ENCODE measurements around the gene CTNNBIP1. TPM values are rescaled to one million over a fixed set of nuclear protein-coding genes. Genes with fewer than 3 reads are reported as not detected.
A peak's percentile ranks its signal among the peaks of the same experiment; 100 is the strongest.

The CTNNBIP1 gene
- total and polyA plus RNA-seq, 9 of the 15 experiments (the other 6 are each of a cell fraction or from before 2014, with no cell fraction given), result 0.65 to 29.2 (median 14.7) TPM

DNA sequence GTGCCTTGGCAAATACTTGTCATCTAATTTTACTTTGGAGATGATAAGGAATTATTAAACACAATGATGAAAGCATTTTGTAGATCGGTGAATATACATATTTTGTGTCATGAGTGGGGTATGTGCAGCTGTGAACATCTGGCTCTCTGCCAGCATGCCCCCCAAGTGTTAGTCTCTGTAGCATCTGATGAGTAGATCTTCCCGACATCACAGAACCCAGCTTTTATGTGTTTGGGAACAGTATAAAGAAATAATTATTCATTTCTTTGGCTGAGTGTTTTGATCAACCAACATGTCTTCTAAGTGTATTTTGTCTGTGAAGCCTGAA is 4.5 kb upstream of the CTNNBIP1 start:
- H3K4me1 ChIP-seq (replicated peaks in 1 of 2; ENCODE audit: control insufficient read depth in 2 of 2, insufficient read depth in 2 of 2, low read length in 2 of 2), result peaks cover 15 to 22% of the 10 kb centered on the region in 2 experiments
- intact Hi-C loops (cut with micrococcal nuclease) (loop anchor here (1.0 kb wide), 1 partner anchor 39 kb away; no protein-coding TSS in a partner anchor), in situ Hi-C loops (cut with MboI) (no loop called here)
- H3K4me2 ChIP-seq (ENCODE audit: insufficient read depth, low read length), result no peak overlapping the region
- H3K79me2 ChIP-seq (ENCODE audit: control insufficient read depth, insufficient read depth, low read length), result peaks cover 2% of the 10 kb centered on the region
- H3K9me3 ChIP-seq (replicated peaks; ENCODE audit: control insufficient read depth, insufficient read depth, low read depth, low read length), result no peaks in the 10 kb centered on the region
- H3K9me1 ChIP-seq (ENCODE audit: control insufficient read depth, insufficient read depth, low read length), result no peaks in the 10 kb centered on the region
- ChIA-PET POLR2A (interaction anchor here (0.8 to 1.7 kb wide), 5 partner anchors 10 to 42 kb away, joined by 3 to 5 read pairs (median 4); no protein-coding TSS in a partner anchor), CTCF (ENCODE audit: low intra/inter-chr PET ratio) (interaction anchor here (0.6 to 1.6 kb wide), 3 partner anchors 40 to 288 kb away, joined by 3 to 7 read pairs (median 6); no protein-coding TSS in a partner anchor)
- 46% methylated on average over 2 of the region's 2 CpGs for WGBS (ENCODE audit: insufficient coverage, low coverage, missing lambda C conversion rate)
- TF ChIP-seq NFIC (IDR thresholded peaks at IDR 0.05), result peak; percentile 91
- no peak for TF ChIP-seq FOSL1 (tag; conservative IDR thresholded peaks at IDR 0.05)
- TF ChIP-seq BACH1 (tag; IDR thresholded peaks at IDR 0.05), result no peak
- TF ChIP-seq NFIX (CRISPR knock-in tag; IDR thresholded peaks at IDR 0.05; ENCODE audit: low read depth), result peak; percentile 35; the same call in 1 of the 2 replicates
- TF ChIP-seq PURB (CRISPR knock-in tag; IDR thresholded peaks at IDR 0.05; ENCODE audit: low read depth), result no peak
- TF ChIP-seq, protein P1, sequence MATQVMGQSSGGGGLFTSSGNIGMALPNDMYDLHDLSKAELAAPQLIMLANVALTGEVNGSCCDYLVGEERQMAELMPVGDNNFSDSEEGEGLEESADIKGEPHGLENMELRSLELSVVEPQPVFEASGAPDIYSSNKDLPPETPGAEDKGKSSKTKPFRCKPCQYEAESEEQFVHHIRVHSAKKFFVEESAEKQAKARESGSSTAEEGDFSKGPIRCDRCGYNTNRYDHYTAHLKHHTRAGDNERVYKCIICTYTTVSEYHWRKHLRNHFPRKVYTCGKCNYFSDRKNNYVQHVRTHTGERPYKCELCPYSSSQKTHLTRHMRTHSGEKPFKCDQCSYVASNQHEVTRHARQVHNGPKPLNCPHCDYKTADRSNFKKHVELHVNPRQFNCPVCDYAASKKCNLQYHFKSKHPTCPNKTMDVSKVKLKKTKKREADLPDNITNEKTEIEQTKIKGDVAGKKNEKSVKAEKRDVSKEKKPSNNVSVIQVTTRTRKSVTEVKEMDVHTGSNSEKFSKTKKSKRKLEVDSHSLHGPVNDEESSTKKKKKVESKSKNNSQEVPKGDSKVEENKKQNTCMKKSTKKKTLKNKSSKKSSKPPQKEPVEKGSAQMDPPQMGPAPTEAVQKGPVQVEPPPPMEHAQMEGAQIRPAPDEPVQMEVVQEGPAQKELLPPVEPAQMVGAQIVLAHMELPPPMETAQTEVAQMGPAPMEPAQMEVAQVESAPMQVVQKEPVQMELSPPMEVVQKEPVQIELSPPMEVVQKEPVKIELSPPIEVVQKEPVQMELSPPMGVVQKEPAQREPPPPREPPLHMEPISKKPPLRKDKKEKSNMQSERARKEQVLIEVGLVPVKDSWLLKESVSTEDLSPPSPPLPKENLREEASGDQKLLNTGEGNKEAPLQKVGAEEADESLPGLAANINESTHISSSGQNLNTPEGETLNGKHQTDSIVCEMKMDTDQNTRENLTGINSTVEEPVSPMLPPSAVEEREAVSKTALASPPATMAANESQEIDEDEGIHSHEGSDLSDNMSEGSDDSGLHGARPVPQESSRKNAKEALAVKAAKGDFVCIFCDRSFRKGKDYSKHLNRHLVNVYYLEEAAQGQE (IDR thresholded peaks at IDR 0.05; ENCODE audit: borderline replicate concordance), result 0 out of 2 replicates have a peak, but pooled peaks have one; percentile 58
- TF ChIP-seq, protein P1 (CRISPR knock-in tag; IDR thresholded peaks at IDR 0.05; ENCODE audit: low read depth), result no peak
- TF ChIP-seq, protein P2, sequence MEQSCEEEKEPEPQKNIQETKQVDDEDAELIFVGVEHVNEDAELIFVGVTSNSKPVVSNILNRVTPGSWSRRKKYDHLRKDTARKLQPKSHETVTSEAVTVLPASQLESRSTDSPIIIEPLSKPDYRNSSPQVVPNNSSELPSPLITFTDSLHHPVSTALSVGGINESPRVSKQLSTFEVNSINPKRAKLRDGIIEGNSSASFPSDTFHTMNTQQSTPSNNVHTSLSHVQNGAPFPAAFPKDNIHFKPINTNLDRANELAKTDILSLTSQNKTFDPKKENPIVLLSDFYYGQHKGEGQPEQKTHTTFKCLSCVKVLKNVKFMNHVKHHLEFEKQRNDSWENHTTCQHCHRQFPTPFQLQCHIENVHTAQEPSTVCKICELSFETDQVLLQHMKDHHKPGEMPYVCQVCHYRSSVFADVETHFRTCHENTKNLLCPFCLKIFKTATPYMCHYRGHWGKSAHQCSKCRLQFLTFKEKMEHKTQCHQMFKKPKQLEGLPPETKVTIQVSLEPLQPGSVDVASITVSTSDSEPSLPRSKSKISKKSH (CRISPR knock-in tag; IDR thresholded peaks at IDR 0.05), result no peak
- TF ChIP-seq TOE1 (IDR thresholded peaks at IDR 0.05; ENCODE audit: borderline replicate concordance), result no peak
- TF ChIP-seq TOE1 (CRISPR knock-in tag; IDR thresholded peaks at IDR 0.05; ENCODE audit: borderline replicate concordance, low read depth), result no peak
- peak; percentile 61; the same call in 1 of the 2 replicates for TF ChIP-seq ZNF707 (CRISPR knock-in tag; conservative IDR thresholded peaks at IDR 0.05)
- BruUV-seq (replicated peaks), result no TSS peak
- peak overlapping the region; percentile 49 for H2AFZ ChIP-seq (ENCODE audit: low read depth, low read length)
- no peaks in the 10 kb centered on the region for H3K36me3 ChIP-seq (ENCODE audit: control insufficient read depth, insufficient read depth, low read length)
- no peaks in the 10 kb centered on the region for H3K27me3 ChIP-seq (ENCODE audit: control insufficient read depth in 2 of 2, insufficient read depth in 2 of 2, low read length in 2 of 2)
- peak; percentile 72 for FAIRE-seq
- no peak overlapping the region for H3K4me3 ChIP-seq
- no peak for DNase-seq (ENCODE audit: extremely low read depth in 1 of 4, low spot score in 3 of 4)
- H3K27ac ChIP-seq (ENCODE audit: extremely low read depth, low read depth, low read length), result no peak overlapping the region
- H3K9ac ChIP-seq (ENCODE audit: insufficient read depth in 1 of 2, low read depth in 2 of 2, low read length in 2 of 2), result no peak overlapping the region
- H4K20me1 ChIP-seq (replicated peaks; ENCODE audit: control insufficient read depth, insufficient read depth, low read length), result no peaks in the 10 kb centered on the region
- no peak for ATAC-seq
